ENCODE data around the gene POU6F2. TPM values are rescaled to one million over a fixed set of nuclear protein-coding genes. Genes with fewer than 3 reads are reported as not detected.

The POU6F2 gene
- total and polyA plus RNA-seq, 2 experiments from 2014 or later = 7.2 to 7.3 TPM

DNA sequence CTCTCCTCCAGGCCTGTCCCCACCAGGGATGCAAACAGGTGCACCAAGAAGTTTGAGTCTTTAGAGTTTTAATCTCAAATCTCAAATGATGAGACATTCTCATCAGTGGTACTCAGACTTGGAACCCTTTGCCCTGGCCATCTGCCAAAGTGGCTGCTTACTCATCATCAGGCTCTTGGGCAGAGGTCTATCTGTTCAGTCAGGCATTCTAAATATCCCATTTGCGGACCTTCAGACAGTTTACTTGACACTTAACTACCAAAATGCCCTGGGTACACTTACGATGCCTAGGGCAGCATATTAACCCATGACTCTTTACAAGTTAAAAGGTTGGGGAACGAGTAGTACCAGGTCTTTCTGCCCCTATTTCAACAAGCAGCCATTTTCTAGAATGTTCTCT is 527.3 kb downstream of the POU6F2 start (continued):
- TF ChIP-seq REST (IDR thresholded peaks at IDR 0.05; ENCODE audit: unreplicated experiment) = no peak
- no peak for TF ChIP-seq STAT1 (IDR thresholded peaks at IDR 0.05; ENCODE audit: unreplicated experiment)
- no peak for TF ChIP-seq ZNF114 (CRISPR knock-in tag; IDR thresholded peaks at IDR 0.05)
- no peak for TF ChIP-seq NANOG (IDR thresholded peaks at IDR 0.05; ENCODE audit: borderline replicate concordance)
- TF ChIP-seq JUNB (IDR thresholded peaks at IDR 0.05; ENCODE audit: unreplicated experiment) = no peak
- TF ChIP-seq POLR2AphosphoS5 (IDR thresholded peaks at IDR 0.05; ENCODE audit: low read depth) = no peak
- TF ChIP-seq, protein P1, sequence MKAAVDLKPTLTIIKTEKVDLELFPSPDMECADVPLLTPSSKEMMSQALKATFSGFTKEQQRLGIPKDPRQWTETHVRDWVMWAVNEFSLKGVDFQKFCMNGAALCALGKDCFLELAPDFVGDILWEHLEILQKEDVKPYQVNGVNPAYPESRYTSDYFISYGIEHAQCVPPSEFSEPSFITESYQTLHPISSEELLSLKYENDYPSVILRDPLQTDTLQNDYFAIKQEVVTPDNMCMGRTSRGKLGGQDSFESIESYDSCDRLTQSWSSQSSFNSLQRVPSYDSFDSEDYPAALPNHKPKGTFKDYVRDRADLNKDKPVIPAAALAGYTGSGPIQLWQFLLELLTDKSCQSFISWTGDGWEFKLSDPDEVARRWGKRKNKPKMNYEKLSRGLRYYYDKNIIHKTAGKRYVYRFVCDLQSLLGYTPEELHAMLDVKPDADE (IDR thresholded peaks at IDR 0.05) = no peak
- TF ChIP-seq CTCF (conservative IDR thresholded peaks at IDR 0.05; ENCODE audit: low read depth in 2 of 2) = no peak
- TF ChIP-seq EZH2phosphoT487 (IDR thresholded peaks at IDR 0.05; ENCODE audit: unreplicated experiment) = no peak

GRCh38 chr7:39507866-39508551 is 530.3 kb downstream of the POU6F2 start:
- DNase-seq (ENCODE audit: low spot score) (no peak), ATAC-seq (no peak)
- Histone ChIP-seq H2AFZ (no peak overlapping the region), H3K9me2 (ENCODE audit: insufficient read depth) (peaks cover 6% of the 10 kb centered on the region; the same call in 1 of the 2 replicates), H3F3A (replicated peaks; ENCODE audit: low read depth) (no peaks in the 10 kb centered on the region), H3K27me3 (ENCODE audit: insufficient read depth) (no peaks in the 10 kb centered on the region), H3K27ac (ENCODE audit: low read depth) (no peak overlapping the region), H3K79me2 (replicated peaks; ENCODE audit: insufficient read depth) (no peaks in the 10 kb centered on the region), H3K36me3 (ENCODE audit: insufficient read depth) (no peaks in the 10 kb centered on the region), H3K4me2 (no peak overlapping the region), H3K4me1 (ENCODE audit: insufficient read depth) (no peaks in the 10 kb centered on the region), H4K20me1 (replicated peaks; ENCODE audit: insufficient read depth) (no peaks in the 10 kb centered on the region), H3K4me3 (no peak overlapping the region)
- Mint-ChIP-seq H3K4me3 (no peak overlapping the region), H3K27ac (no peak overlapping the region), H3K36me3 (ENCODE audit: low read depth) (no peaks in the 10 kb centered on the region), H3K9me3 (no peaks in the 10 kb centered on the region), H3K27me3 (ENCODE audit: insufficient read depth, low read depth, poor library complexity) (peaks cover 2% of the 10 kb centered on the region), H3K4me1 (no peaks in the 10 kb centered on the region)
- TF ChIP-seq, protein P2, sequence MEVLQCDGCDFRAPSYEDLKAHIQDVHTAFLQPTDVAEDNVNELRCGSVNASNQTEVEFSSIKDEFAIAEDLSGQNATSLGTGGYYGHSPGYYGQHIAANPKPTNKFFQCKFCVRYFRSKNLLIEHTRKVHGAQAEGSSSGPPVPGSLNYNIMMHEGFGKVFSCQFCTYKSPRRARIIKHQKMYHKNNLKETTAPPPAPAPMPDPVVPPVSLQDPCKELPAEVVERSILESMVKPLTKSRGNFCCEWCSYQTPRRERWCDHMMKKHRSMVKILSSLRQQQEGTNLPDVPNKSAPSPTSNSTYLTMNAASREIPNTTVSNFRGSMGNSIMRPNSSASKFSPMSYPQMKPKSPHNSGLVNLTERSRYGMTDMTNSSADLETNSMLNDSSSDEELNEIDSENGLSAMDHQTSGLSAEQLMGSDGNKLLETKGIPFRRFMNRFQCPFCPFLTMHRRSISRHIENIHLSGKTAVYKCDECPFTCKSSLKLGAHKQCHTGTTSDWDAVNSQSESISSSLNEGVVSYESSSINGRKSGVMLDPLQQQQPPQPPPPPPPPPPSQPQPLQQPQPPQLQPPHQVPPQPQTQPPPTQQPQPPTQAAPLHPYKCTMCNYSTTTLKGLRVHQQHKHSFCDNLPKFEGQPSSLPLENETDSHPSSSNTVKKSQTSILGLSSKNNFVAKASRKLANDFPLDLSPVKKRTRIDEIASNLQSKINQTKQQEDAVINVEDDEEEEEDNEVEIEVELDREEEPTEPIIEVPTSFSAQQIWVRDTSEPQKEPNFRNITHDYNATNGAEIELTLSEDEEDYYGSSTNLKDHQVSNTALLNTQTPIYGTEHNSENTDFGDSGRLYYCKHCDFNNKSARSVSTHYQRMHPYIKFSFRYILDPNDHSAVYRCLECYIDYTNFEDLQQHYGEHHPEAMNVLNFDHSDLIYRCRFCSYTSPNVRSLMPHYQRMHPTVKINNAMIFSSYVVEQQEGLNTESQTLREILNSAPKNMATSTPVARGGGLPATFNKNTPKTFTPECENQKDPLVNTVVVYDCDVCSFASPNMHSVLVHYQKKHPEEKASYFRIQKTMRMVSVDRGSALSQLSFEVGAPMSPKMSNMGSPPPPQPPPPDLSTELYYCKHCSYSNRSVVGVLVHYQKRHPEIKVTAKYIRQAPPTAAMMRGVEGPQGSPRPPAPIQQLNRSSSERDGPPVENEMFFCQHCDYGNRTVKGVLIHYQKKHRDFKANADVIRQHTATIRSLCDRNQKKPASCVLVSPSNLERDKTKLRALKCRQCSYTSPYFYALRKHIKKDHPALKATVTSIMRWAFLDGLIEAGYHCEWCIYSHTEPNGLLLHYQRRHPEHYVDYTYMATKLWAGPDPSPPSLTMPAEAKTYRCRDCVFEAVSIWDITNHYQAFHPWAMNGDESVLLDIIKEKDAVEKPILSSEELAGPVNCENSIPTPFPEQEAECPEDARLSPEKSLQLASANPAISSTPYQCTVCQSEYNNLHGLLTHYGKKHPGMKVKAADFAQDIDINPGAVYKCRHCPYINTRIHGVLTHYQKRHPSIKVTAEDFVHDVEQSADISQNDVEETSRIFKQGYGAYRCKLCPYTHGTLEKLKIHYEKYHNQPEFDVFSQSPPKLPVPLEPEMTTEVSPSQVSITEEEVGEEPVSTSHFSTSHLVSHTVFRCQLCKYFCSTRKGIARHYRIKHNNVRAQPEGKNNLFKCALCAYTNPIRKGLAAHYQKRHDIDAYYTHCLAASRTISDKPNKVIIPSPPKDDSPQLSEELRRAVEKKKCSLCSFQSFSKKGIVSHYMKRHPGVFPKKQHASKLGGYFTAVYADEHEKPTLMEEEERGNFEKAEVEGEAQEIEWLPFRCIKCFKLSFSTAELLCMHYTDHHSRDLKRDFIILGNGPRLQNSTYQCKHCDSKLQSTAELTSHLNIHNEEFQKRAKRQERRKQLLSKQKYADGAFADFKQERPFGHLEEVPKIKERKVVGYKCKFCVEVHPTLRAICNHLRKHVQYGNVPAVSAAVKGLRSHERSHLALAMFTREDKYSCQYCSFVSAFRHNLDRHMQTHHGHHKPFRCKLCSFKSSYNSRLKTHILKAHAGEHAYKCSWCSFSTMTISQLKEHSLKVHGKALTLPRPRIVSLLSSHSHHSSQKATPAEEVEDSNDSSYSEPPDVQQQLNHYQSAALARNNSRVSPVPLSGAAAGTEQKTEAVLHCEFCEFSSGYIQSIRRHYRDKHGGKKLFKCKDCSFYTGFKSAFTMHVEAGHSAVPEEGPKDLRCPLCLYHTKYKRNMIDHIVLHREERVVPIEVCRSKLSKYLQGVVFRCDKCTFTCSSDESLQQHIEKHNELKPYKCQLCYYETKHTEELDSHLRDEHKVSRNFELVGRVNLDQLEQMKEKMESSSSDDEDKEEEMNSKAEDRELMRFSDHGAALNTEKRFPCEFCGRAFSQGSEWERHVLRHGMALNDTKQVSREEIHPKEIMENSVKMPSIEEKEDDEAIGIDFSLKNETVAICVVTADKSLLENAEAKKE (CRISPR knock-in tag; IDR thresholded peaks at IDR 0.05) = no peak
- TF ChIP-seq, protein P1 (IDR thresholded peaks at IDR 0.05) = no peak
- TF ChIP-seq POLR2AphosphoS5 (IDR thresholded peaks at IDR 0.05; ENCODE audit: low read depth) = no peak

Data from GM23338 (cell line).